Lower leg skin (tissue), 4 donors: ENCODE data around the gene SIL1. TPM values are rescaled to one million over a fixed set of nuclear protein-coding genes. Genes with fewer than 3 reads are reported as not detected.

ENCODE experiments used
- DNase-seq, 2 donors: peaks; one replicate each; pipeline ENCODE4 v3.0.0-alpha.2; 2019; ENCODE audit warnings: low spot score in 2 of 2
- H3K4me3 ChIP-seq: fragments of 200-600 bp; sonication (generic); 2 replicates; pipeline ENCODE4 v1.5.1; 2017; ENCODE audit warnings: mild to moderate bottlenecking, low read depth; ENCODE audit not compliant: poor library complexity, severe bottlenecking
- CTCF ChIP-seq, 3 donors: fragments of 450-650 bp; IDR thresholded peaks; one replicate each; pipeline ENCODE4 v1.5.1; 2016; ENCODE audit warnings: antibody characterized with exemption in 3 of 3, mild to moderate bottlenecking in 3 of 3, moderate library complexity in 2 of 3
- POLR2A ChIP-seq, 2 donors: fragments of 450-650 bp; IDR thresholded peaks; one replicate each; pipeline ENCODE4 v1.6.1; 2016 to 2017; ENCODE audit warnings: antibody characterized with exemption in 2 of 2, mild to moderate bottlenecking in 1 of 2, moderate library complexity in 1 of 2
- WGBS, 2 donors: methylation state at CpG; one replicate each; pipeline ENCODE4 v1.1.5; 2018; 5-methylcytosine and 5-hydroxymethylcytosine counted together
- intact Hi-C: fragments of 100-400 bp; cut with DNase I; formaldehyde crosslinking; loops from one replicate; pipeline ENCODE4 v1.15.0; 2023; ENCODE audit warnings: low total_unique reads
- total RNA-seq, 4 donors: library from RNA; depleted of rRNA; stranded (reverse); fragments of >200 nt; gene quantifications; one replicate each; pipeline ENCODE4 v1.1.0, GENCODE V29; 2016

Gene SIL1
- total RNA-seq, 4 donors from 2014 or later: 35.1 to 45.4 (median 39.3) TPM

GRCh38 chr5:138981131-138981530 lies 217.0 kb downstream of the SIL1 start:
- H3K4me3 ChIP-seq: no peak overlapping the region
- 95 to 97% methylated on average over 3 of the region's 3 CpGs for WGBS, 2 donors
- intact Hi-C loops: no loop called here
- DNase-seq: no peak
- TF ChIP-seq POLR2A (IDR thresholded peaks at IDR 0.05) (no peak), CTCF (IDR thresholded peaks at IDR 0.05) (no peak)

- no peak overlapping the region for H3K4me3 ChIP-seq
- intact Hi-C loops: no loop called here
- DNase-seq: no peak
- TF ChIP-seq POLR2A (IDR thresholded peaks at IDR 0.05) (no peak), CTCF (IDR thresholded peaks at IDR 0.05) (no peak)
These were observed 217.7 kb downstream of the SIL1 start for GRCh38 chr5:138980441-138980840.

- WGBS, 2 donors: 87 to 88% methylated on average over 5 of the region's 5 CpGs
- no peak for DNase-seq
- intact Hi-C loops: no loop called here
- H3K4me3 ChIP-seq: no peak overlapping the region
- no peak for TF ChIP-seq POLR2A (IDR thresholded peaks at IDR 0.05)
- no peak for TF ChIP-seq CTCF (IDR thresholded peaks at IDR 0.05)
These were observed 218.4 kb downstream of the SIL1 start for GRCh38 chr5:138979684-138980280.

- H3K4me3 ChIP-seq: no peak overlapping the region
- no peak for TF ChIP-seq POLR2A (IDR thresholded peaks at IDR 0.05)
- TF ChIP-seq CTCF (IDR thresholded peaks at IDR 0.05): no peak
- intact Hi-C loops: no loop called here
- no peak for DNase-seq
- 93 to 97% methylated on average over 1 of the region's 1 CpG for WGBS, 2 donors
These were observed 219.6 kb downstream of the SIL1 start for GRCh38 chr5:138978581-138978980.

- intact Hi-C loops: no loop called here
- DNase-seq: no peak
- TF ChIP-seq CTCF (IDR thresholded peaks at IDR 0.05) (no peak), POLR2A (IDR thresholded peaks at IDR 0.05) (no peak)
- 74 to 86% methylated on average over 1 of the region's 1 CpG for WGBS, 2 donors
- no peak overlapping the region for H3K4me3 ChIP-seq
These were observed 220.1 kb downstream of the SIL1 start for GRCh38 chr5:138978080-138978479.
